NCI-H2171 (cell line): Measurements from ENCODE around the gene RNASE3.
"Not testable (repeated sequence)": the region's sequence is repeated elsewhere in the genome, so short reads cannot be mapped to it uniquely, and the experiment has no call there.

Experiments used
- DNase-seq: peaks from one replicate; lab custom pipeline; 2025; lab: John Stamatoyannopoulos, UW

The RNASE3 gene

GRCh38 chr14:20891126-20891825, at the start of gene RNASE3:
RNASE3 (plus strand) TSS chr14:20891385; CDS start chr14:20891687, 302 bp downstream.
- not testable (repeated sequence) for DNase-seq

- DNase-seq, result no peak
Observed at GRCh38 chr14:20846560-20846959, 44.6 kb upstream of the RNASE3 start.

DNA sequence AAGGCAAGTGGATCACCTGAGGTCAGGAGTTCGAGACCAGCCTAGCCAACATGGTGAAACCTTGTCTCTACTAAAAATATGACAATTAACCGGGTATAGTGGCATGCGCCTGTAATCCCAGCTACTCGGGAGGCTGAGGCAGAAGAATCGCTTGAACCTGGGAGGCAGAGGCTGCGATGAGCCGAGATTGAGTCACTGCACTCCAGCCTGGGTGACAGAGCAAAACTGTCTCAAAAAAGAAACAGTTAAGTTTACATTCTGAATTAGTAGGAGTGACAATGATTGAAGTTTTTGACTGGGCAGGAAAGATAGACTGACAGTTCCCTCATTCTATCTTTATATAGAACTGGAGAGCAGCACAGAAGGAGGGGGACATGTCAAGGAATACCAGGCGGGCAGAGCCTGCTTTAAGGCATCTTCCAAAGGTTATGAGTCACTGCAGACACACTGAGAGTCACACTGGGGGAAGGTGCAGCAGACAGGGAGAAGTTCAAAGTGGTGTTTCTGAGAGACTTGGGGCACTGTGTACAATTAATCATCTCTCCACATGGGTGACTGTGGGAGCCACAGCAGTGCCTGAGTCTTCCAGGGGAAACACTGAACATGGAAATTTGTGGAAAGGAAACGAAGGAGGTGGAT, 42.8 kb upstream of the RNASE3 start:
- no peak for DNase-seq

DNA sequence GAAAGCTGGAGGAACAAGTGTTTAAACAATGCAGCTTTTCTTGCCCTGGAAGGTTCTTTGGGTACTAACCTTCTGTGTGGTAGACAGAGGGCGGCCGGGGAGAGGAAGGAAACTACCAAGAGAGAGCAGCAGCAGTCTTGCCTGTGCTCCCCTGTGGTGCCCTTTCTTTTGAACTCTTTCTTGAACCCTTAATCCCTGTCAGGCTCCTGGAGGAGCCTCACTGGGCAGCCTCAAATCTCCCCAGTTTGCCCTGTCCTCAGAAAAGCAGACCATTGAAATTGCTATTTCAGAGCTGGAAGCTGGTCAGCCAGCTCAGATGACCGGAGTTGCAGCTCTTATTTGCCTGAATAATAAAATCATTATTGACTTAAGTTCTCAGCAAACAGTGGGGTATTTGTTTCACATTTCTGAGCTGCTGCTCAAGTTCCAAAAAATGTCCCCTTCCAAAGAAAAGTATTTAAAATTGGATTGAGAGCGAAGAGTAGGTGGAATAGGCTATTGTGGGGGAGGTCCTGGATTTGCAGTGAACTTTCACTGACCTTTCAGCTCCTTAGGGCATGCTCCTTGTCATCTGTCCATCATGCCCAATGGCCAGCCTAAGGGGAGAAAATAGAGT, 42.1 kb upstream of the RNASE3 start:
- no peak for DNase-seq

GRCh38 chr14:20853042-20853441, 38.1 kb upstream of the RNASE3 start:
- no peak for DNase-seq

DNA sequence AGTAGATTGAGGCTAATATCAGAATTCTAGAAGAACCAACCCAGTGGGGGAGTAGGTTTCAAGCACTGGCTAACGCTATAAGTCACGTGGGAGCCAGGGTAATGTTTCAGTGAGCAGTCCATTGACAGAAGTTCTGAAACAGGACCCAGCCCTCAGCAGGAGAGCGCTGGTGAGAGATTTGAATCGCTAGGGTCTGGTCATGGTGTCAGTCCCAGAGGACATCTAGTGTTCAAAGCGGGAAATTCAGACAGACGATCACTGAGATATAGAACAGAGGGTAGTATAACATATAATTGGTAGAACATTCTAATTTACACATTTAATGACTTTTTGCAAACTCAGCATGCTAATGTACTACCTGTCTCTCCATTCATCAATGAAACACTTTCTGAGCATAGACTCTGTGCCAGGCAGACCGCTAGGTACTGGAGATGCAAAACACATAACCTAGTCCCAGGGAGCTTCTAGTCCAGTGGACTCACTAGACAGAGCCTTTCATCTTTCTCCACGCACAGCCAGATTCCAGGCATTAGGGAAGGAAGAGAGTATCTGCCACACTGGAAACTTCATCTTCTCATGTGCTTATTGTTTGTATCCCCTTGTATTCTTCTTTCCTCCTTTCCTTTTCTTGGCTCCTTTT, 35.4 kb upstream of the RNASE3 start:
- peak; percentile 19 for DNase-seq

- no peak for DNase-seq
Observed at GRCh38 chr14:20857207-20857606, 34.0 kb upstream of the RNASE3 start.

GRCh38 chr14:20857630-20858261, 33.4 kb upstream of the RNASE3 start:
- DNase-seq, result peak; percentile 47

GRCh38 chr14:20866194-20866593, 25.0 kb upstream of the RNASE3 start:
- no peak for DNase-seq

DNA sequence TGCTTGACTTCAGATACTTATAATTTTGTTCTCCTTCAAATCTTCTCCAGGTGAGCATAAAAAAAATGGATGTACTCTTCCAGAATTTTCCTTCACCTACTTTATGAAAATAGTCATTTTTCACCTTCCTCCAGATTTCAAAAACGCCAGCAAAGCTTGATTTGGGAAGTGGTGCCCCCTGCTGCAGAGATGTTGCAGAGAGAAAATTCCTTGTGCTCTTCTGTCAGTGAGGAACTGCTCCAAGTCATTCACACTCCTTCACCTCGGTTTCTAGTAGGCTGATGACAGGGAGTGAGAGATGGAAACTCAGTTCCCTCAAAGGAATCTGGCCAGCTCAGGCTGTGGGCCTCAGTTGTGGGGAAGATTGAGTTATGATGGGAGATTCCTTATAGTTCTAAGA, 24.2 kb upstream of the RNASE3 start:
- no peak for DNase-seq

DNA sequence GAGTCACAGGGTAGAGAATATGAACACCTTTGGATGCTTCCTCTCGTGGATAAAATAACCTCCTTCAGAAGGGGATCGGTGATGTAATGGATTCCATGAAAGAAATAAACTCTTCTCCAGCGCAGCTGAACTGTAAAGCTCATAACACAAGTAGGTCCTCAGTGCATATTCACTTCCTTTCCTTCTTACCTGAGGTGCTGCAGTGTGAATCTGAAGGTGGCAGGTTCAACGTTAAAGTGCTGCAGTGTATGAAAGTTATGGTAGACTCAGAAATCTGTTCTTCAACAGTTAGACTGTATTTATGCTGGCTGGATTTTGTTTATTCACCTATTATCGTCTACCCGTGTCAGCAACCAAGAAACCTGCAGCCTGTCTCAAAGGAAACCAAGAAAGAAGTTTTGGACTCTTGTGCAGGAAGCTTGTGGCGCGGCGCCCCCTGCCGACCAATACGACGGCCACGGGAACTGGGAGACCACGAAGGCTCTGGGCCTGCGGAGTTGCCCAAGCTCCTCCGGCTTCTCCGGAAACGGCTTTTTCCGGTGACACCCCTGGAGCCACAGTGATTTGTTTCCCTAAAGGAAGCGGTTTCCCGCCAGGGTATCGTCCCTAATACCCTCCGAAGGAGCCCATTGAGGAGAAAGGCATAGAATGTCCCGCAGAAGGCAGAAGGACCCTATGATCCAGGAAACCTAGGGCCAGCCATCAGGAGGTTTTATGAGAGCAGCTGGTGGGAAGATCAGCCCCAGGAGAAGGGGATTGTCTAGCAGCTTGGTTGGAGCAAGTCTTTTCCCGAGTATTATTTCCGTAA, 17.6 kb upstream of the RNASE3 start:
- no peak for DNase-seq

- DNase-seq, result no peak
Observed at GRCh38 chr14:20877016-20877415, 14.2 kb upstream of the RNASE3 start.

DNA sequence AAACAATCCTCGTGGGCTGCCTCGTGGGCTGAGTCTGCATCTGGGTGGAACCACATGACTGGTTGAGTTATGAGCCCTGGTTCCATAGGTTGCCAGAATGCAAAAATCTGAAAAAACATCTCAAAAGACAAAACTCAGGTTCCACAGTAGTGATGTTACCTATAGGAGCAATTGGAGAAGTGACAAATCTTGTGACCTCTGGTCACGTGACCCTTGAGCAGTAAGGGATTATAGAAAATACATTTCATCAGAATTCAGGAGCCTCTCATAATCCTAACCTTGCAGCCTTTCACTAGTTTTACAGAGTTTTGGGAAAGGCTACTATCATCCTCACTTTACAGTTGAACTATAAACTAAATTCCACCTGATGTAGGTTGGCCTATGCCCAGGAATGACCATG, 12.5 kb upstream of the RNASE3 start:
- no peak for DNase-seq

DNA sequence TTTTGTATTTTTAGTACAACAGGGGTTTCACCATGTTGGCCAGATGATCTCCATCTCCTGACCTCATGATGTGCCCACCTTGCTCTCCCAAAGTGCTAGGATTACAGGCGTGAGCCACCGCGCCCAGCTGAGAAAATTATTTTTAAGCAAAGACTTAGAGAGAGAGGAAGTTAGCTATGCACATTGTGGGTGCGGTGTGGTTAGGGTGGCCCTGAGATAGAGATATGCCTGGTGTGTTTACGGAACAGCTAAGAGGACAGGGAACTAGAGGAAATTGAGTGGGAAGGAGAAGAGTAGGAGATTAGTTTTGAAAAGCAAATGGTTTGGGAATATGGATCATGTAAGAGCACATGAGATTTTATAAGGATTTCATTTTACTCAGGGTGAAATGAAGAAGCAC, 10.0 kb upstream of the RNASE3 start:
- DNase-seq, result not testable (repeated sequence)

GRCh38 chr14:20882787-20883186, 8.4 kb upstream of the RNASE3 start:
- not testable (repeated sequence) for DNase-seq

DNA sequence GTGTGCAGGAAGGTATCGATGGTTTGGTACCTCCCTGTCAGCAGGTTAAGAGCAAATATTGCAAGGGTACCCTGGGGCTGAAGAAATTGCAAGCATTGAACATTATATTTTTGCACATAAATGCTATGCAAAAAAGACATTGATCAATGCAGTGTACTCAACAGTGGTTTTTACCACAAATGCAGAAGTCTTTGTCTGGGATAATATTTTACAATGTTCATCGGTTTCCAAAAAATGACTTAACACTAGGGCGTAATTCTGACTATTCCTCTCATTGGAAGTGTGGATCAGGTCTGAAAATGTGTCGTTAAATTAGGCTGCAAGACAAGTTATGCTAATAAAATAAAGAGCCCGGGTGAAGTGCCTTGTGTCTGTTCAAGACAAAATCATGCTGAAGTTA, 2.8 kb upstream of the RNASE3 start:
- not testable (repeated sequence) for DNase-seq

- not testable (repeated sequence) for DNase-seq
Observed at GRCh38 chr14:20895322-20895721, 4.1 kb downstream of the RNASE3 start.

DNA sequence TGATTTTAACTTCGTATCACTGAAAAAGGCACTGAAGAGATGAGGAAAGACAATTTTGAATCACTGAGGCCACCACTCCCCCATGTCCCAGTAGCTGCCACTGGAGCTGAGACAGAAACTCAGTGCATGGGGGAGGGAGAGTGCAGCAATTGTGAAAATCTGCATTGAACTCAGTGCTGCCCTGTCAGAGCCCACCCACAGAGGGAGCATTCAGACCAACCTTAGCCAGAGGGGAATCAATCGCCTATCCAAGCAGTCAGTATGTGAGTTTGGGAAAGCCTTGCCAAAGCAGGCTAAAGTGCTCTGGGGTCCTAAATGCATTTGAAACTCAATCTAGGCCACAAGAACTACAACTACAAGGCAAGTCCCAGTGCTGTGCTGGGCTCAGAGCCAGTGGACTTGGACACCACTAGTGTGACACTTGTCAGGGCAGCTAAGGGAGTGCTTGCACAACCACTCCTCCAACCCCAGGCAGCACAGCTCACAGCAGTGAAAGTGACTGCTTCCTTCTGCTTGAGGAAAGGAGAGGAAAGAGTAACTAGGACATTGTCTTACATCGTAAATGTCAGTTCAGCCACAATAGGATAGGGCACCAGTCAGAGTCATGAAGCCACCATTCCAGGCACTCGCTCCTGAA, 13.3 kb downstream of the RNASE3 start:
- DNase-seq, result no peak

- DNase-seq, result no peak
Observed at GRCh38 chr14:20905676-20906075, 14.5 kb downstream of the RNASE3 start.

DNA sequence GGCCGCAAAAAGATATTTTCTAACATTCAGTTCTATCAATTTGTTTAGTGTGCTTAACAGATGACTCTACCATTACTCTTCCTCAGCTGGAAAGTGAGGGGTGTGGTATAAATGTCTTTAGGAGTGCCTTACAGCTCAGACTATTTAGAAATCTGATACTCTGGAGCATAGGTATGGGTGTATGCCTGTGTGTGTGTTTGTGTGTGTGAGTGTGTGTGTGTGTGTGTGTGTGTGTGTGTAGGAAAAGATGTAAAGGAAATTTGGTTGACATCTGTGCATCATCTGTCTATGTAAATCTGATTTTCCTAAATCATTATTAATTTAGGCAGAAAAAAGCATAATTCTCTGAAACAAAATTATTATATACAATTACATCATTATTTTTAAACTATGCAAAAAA, 16.0 kb downstream of the RNASE3 start:
- no peak for DNase-seq

DNA sequence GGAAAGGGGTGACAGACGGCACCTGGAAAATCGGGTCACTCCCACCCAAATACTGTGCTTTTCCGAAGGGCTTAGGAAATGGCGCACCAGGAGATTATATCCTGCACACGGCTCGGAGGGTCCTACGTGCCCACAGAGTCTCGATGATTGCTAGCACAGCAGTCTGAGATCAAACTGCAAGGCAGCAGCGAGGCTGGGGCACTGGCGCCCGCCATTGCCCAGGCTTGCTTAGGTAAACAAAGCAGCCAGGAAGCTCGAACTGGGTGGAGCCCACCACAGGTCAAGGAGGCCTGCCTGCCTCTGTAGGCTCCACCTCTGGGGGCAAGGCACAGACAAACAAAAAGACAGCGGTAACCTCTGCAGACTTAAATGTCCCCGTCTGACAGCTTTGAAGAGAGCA, 19.6 kb downstream of the RNASE3 start:
- not testable (repeated sequence) for DNase-seq
